ENCODE results near the gene RPS6KA2.

The RPS6KA2 gene

GRCh38 chr6:166615059-166615770 lies 11.8 kb downstream of the RPS6KA2 start:
- no peak for DNase-seq (ENCODE audit: low read depth)

GRCh38 chr6:166614589-166614988 lies 12.5 kb downstream of the RPS6KA2 start:
- DNase-seq (ENCODE audit: low read depth): no peak

- no peak for DNase-seq (ENCODE audit: low read depth)
These were observed 12.9 kb downstream of the RPS6KA2 start for GRCh38 chr6:166614171-166614583.

GRCh38 chr6:166613027-166613426 lies 14.0 kb downstream of the RPS6KA2 start:
- DNase-seq (ENCODE audit: low read depth): no peak

- no peak for DNase-seq (ENCODE audit: low read depth)
These were observed 14.6 kb downstream of the RPS6KA2 start for GRCh38 chr6:166612471-166612881.

GRCh38 chr6:166611631-166612030 lies 15.4 kb downstream of the RPS6KA2 start:
- DNase-seq (ENCODE audit: low read depth): no peak

- DNase-seq (ENCODE audit: low read depth): no peak
These were observed 17.0 kb downstream of the RPS6KA2 start for GRCh38 chr6:166610069-166610468.

GRCh38 chr6:166608774-166609173 lies 18.3 kb downstream of the RPS6KA2 start:
- DNase-seq (ENCODE audit: low read depth): no peak

- DNase-seq (ENCODE audit: low read depth): no peak
These were observed 21.3 kb downstream of the RPS6KA2 start for GRCh38 chr6:166605752-166606151.

GRCh38 chr6:166604911-166605310 lies 22.1 kb downstream of the RPS6KA2 start:
- DNase-seq (ENCODE audit: low read depth): no peak

GRCh38 chr6:166604328-166604727 lies 22.7 kb downstream of the RPS6KA2 start:
- no peak for DNase-seq (ENCODE audit: low read depth)

GRCh38 chr6:166603043-166603690 lies 23.9 kb downstream of the RPS6KA2 start:
- no peak for DNase-seq (ENCODE audit: low read depth)

GRCh38 chr6:166601956-166602355 lies 25.1 kb downstream of the RPS6KA2 start:
- no peak for DNase-seq (ENCODE audit: low read depth)

GRCh38 chr6:166600931-166601330 lies 26.1 kb downstream of the RPS6KA2 start:
- no peak for DNase-seq (ENCODE audit: low read depth)

GRCh38 chr6:166599205-166599604 lies 27.8 kb downstream of the RPS6KA2 start:
- DNase-seq (ENCODE audit: low read depth): no peak

- DNase-seq (ENCODE audit: low read depth): peak; percentile 92
These were observed 28.5 kb downstream of the RPS6KA2 start for GRCh38 chr6:166598441-166599138.

- no peak for DNase-seq (ENCODE audit: low read depth)
These were observed 29.2 kb downstream of the RPS6KA2 start for GRCh38 chr6:166597711-166598440.

GRCh38 chr6:166596776-166597507 lies 30.1 kb downstream of the RPS6KA2 start:
- no peak for DNase-seq (ENCODE audit: low read depth)

GRCh38 chr6:166595949-166596348 lies 31.1 kb downstream of the RPS6KA2 start:
- DNase-seq (ENCODE audit: low read depth): no peak

- no peak for DNase-seq (ENCODE audit: low read depth)
These were observed 31.8 kb downstream of the RPS6KA2 start for GRCh38 chr6:166595061-166595780.

GRCh38 chr6:166592821-166593220 lies 34.2 kb downstream of the RPS6KA2 start:
- no peak for DNase-seq (ENCODE audit: low read depth)
